Stimulated activated CD4-positive, alpha-beta T cell treated with anti-CD3 and anti-CD28 coated beads, Interleukin-4, amount 100 ng/mL, for 4 hours (primary cell): ENCODE measurements around the gene SNHG17.

Experiments used
- DNase-seq, 2 experiments: peaks; one replicate each; pipeline ENCODE4 v3.0.0-alpha.2; 2020

SNHG17 gene

DNA sequence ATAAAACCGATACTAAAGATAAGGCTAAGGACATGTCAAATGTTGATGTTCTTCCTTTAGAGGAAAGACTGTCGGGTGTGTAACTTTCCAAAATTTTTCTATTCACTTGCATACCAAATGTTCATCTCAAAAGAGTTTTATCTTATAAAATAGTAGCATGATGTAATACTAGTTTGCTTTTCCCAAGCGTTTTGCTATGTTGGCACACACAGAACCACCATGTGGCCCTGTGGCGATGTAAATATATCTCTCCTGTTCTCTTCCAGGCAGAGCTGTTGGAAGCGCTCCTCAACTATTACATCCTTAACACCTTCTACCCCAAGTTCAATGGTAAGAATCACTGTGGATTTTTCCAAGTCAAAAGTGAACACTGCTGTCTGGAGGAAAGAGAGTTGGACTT, 62.3 kb downstream of the SNHG17 start:
- no peak for DNase-seq
